Fibroblast of pulmonary artery (primary cell): ENCODE measurements around the gene MDH1B.

Source experiments
- DNase-seq: peaks from one replicate; pipeline ENCODE4 v3.0.0-alpha.2; 2010; ENCODE audit warnings: low read depth
- H3K4me3 ChIP-seq: replicated peaks from 2 replicates; pipeline ENCODE4 v1.5.1; 2011; ENCODE audit warnings: low read depth, mild to moderate bottlenecking, control low read depth, low read length, moderate library complexity
- TF ChIP-seq, protein P1 (sequence below): IDR thresholded peaks from 2 replicates; pipeline ENCODE4 v1.5.1; 2011; ENCODE audit warnings: mild to moderate bottlenecking, control low read depth, low read length, inconsistent platforms; ENCODE audit errors: missing control alignments

The MDH1B gene

GRCh38 chr2:206790311-206790935 is 25.3 kb upstream of the MDH1B start:
- DNase-seq = peak; percentile 5
- TF ChIP-seq, protein P1, sequence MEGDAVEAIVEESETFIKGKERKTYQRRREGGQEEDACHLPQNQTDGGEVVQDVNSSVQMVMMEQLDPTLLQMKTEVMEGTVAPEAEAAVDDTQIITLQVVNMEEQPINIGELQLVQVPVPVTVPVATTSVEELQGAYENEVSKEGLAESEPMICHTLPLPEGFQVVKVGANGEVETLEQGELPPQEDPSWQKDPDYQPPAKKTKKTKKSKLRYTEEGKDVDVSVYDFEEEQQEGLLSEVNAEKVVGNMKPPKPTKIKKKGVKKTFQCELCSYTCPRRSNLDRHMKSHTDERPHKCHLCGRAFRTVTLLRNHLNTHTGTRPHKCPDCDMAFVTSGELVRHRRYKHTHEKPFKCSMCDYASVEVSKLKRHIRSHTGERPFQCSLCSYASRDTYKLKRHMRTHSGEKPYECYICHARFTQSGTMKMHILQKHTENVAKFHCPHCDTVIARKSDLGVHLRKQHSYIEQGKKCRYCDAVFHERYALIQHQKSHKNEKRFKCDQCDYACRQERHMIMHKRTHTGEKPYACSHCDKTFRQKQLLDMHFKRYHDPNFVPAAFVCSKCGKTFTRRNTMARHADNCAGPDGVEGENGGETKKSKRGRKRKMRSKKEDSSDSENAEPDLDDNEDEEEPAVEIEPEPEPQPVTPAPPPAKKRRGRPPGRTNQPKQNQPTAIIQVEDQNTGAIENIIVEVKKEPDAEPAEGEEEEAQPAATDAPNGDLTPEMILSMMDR = no peak
- H3K4me3 ChIP-seq = no peak overlapping the region

DNA sequence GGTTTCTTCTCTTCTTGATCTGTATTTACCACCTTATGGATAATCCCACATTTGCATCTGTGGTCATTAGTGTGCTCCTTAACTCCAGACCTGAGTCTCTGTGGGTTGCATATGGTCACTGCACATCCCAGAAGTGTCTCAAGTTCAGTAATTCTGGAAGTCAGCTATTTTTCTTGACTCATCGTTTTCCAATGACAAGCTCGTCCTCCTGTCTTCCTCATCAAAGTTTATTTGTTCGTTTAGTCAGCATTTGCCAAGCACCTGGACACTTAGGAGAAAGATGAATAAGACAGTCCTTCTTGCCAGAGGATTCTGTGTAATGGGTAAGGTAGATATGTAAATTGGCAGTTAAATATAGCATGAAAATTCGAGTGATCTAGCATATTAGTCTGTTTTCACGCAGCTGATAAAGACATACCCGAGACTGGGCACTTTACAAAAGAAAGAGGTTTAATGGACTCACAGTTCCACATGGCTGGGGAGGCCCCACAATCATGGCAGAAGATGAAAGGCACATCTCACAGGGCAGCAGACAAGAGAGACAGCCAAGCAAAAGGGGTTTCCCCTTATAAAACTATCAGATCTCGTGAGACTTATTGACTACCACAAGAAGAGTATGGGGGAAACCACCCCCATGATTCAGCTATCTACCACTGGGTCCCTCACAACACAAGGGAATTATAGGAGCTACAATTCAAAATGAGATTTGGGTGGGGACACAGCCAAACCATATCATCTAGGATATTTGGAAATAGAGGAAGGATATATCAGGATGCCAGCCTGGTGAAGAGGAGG is 19.6 kb upstream of the MDH1B start:
- TF ChIP-seq, protein P1 = no peak
- no peak for DNase-seq
- H3K4me3 ChIP-seq = no peak overlapping the region

GRCh38 chr2:206783718-206784117 is 18.6 kb upstream of the MDH1B start:
- DNase-seq = peak; percentile 26
- TF ChIP-seq, protein P1 = peak; percentile 60
- H3K4me3 ChIP-seq = no peak overlapping the region

DNA sequence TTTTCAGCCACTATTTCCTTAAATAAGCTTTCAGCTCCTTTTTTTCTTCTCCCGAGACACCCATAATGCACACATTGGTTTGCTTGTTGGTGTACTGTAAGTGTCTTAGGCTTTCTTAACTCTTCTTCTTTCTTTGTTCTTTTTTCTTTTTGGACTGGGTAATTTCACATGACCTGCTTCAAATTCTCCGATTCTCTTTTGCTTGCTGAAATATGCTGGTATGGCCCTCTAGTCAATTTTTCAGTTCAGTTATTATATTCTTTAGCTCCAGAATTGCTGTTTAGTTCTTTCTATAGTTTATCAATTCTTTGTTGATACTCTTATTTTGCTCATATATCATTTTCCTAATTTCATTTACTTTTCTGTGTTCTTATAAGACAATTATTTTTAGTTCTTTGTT is 15.5 kb upstream of the MDH1B start:
- no peak for DNase-seq
- TF ChIP-seq, protein P1 = no peak
- no peak overlapping the region for H3K4me3 ChIP-seq

DNA sequence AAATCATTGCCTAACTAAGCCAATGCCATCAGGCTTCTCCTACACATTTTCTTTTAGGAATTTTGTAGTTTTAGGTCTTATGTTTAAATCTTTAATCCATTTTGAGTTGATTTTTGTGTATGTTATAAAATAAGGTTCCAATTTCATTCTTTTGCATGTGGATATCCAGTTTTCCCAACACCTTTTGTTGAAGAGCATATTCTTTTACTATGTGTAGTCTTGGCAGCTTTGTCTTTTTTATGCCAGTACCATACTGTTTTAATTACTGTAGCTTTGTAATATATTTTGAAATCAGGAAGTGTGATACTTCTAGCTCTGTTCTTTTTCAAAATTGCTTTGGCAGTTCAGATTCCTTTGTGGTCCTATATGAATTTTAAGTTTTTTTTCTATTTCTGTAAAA is 11.3 kb upstream of the MDH1B start:
- H3K4me3 ChIP-seq = no peak overlapping the region
- no peak for DNase-seq
- TF ChIP-seq, protein P1 = no peak

DNA sequence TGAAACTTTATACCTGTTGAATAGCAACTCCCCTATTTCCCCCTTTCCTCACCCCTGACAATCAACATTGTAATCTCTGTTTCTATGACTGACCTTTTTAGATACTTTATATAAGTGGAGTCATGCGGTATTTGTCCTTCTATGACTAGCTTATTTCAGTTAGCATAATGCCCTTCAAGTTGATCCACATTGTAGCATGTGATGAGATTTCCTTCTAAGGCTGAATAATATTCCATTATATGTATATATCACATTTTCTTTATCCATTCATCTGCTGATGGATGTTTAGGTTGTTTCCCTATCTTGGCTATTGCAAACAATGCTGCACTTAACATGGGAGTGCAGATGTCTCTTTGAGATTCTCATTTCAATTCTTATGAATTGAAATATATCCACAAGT is 9.7 kb upstream of the MDH1B start:
- H3K4me3 ChIP-seq = no peak overlapping the region

More for the DNA sequence above, 9.7 kb upstream of the MDH1B start:
- TF ChIP-seq, protein P1 = no peak
- no peak for DNase-seq
